ENCODE results near the gene OR56B1.

- TF ChIP-seq CTCF (IDR thresholded peaks at IDR 0.05), result no peak
- no peak for TF ChIP-seq POLR2AphosphoS5 (IDR thresholded peaks at IDR 0.05; ENCODE audit: low read depth, low read length)
- TF ChIP-seq CHD2 (IDR thresholded peaks at IDR 0.05; ENCODE audit: low read length, partially characterized antibody), result no peak
- TF ChIP-seq TAF1 (IDR thresholded peaks at IDR 0.05; ENCODE audit: borderline replicate concordance, low read depth, low read length), result no peak
Measured at GRCh38 chr11:5700421-5701054, 35.7 kb upstream of the OR56B1 start.

All from SK-N-SH (cell line).